Activated CD8-positive, alpha-beta T cell treated with anti-CD3 and anti-CD28 coated beads for 36 hours (primary cell): ENCODE data around the gene PJA2. TPM values are rescaled to one million over a fixed set of nuclear protein-coding genes. Genes with fewer than 3 reads are reported as not detected.

Source experiments
- ATAC-seq: fragments of 200-7000 bp; cut with Tn5 transposase; one replicate; pipeline ENCODE4 v1.10.0; 2021; ENCODE audit warnings: mild to moderate bottlenecking, moderate library complexity
- CTCF ChIA-PET: fragments of 350-600 bp; sonication (Branson Sonifier 250); formaldehyde crosslinking; loops from one replicate; lab custom pipeline; 2021; ENCODE audit warnings: antibody characterized with exemption; lab: Charles Lee
- POLR2A ChIA-PET: fragments of 350-600 bp; sonication (Branson Sonifier 250); formaldehyde crosslinking; loops from one replicate; lab custom pipeline; 2021; ENCODE audit warnings: antibody characterized with exemption; lab: Charles Lee
- DNase-seq: peaks from one replicate; pipeline ENCODE4 v3.0.0-alpha.2; 2020
- H3K27ac Mint-ChIP-seq: one replicate; pipeline ENCODE4 v1.8.0; 2021; ENCODE audit warnings: mild to moderate bottlenecking, mixed read lengths
- H3K27me3 Mint-ChIP-seq: one replicate; pipeline ENCODE4 v1.8.0; 2021; ENCODE audit warnings: mixed read lengths
- H3K36me3 Mint-ChIP-seq: one replicate; pipeline ENCODE4 v1.8.0; 2021; ENCODE audit warnings: low read depth, mixed read lengths
- H3K4me1 Mint-ChIP-seq: one replicate; pipeline ENCODE4 v1.8.0; 2021; ENCODE audit warnings: low read depth, mixed read lengths
- H3K4me3 Mint-ChIP-seq: one replicate; pipeline ENCODE4 v1.8.0; 2021; ENCODE audit warnings: mild to moderate bottlenecking, moderate library complexity, mixed read lengths
- H3K9me3 Mint-ChIP-seq: one replicate; pipeline ENCODE4 v1.8.0; 2021; ENCODE audit warnings: mixed read lengths
- CTCF ChIP-seq: fragments of 200-600 bp; IDR thresholded peaks from one replicate; pipeline ENCODE4 v1.8.0; 2022; ENCODE audit warnings: antibody characterized with exemption, mild to moderate bottlenecking
- intact Hi-C: fragments of 100-400 bp; cut with micrococcal nuclease; formaldehyde crosslinking; loops from one replicate; pipeline ENCODE4 v1.10.0; 2022
- total RNA-seq, 2 experiments: library from RNA; stranded (reverse); gene quantifications; one replicate each; pipeline ENCODE4 v1.2.3, GENCODE V29; 2021

The PJA2 gene
- total RNA-seq, 2 experiments from 2014 or later, result 65.2 to 67.4 TPM

DNA sequence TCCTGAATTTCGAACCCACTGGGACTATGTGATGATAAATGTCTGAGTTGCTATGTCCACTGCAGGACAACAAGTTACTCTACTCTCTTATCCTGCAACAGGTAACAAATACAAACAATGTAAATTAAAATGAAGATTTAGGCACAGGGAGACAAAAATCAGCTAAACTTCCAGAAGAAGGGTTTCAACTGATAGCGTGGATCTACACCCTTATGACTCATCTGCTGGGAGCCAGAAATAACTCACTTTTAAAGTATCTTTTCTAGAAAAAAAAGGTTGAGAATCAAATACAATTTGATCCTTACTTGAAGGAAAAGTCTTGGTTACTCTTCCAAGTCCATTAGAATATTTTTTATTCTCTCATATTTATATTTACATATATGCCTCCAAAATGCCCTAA, 21.4 kb downstream of the PJA2 start:
- POLR2A ChIA-PET, result no interaction called here
- H3K27ac Mint-ChIP-seq, result no peak overlapping the region
- no peak for ATAC-seq
- H3K36me3 Mint-ChIP-seq, result peaks cover 24% of the 10 kb centered on the region
- intact Hi-C loops, result no loop called here
- H3K4me1 Mint-ChIP-seq, result peaks cover 74% of the 10 kb centered on the region
- peaks cover 5% of the 10 kb centered on the region for H3K9me3 Mint-ChIP-seq
- no peak overlapping the region for H3K4me3 Mint-ChIP-seq
- CTCF ChIA-PET, result no interaction called here
- no peaks in the 10 kb centered on the region for H3K27me3 Mint-ChIP-seq
- no peak for TF ChIP-seq CTCF
- no peak for DNase-seq

DNA sequence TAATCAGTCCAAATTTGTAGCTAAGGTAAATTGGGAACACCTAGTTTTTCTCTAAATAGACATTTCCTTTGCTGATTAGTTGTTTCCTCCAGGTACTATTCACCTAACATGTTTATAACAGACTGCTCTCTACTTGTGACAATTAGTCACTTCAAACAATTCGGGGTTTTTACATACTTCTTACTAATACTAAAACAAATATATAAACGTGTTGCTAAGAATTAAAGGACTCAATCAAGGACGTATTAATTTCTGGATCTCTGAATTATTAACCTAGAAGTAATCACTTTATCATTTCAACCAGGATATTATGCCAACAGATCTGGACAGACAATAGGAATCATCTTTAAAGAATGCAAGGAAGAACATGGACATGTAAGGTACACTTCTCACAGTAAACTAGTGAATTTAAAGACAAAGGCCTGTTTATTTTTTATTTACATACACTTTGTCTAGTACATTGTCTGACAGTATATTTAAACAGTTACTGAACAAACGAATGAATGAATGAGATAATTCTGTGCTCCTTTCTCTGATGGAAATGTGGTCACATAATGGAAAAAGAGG, 22.3 kb downstream of the PJA2 start:
- H3K27ac Mint-ChIP-seq, result no peak overlapping the region
- no peak overlapping the region for H3K4me3 Mint-ChIP-seq
- peaks cover 5% of the 10 kb centered on the region for H3K9me3 Mint-ChIP-seq
- no peak for TF ChIP-seq CTCF
- ATAC-seq (no peak), DNase-seq (no peak)
- intact Hi-C loops, result no loop called here
- ChIA-PET POLR2A (no interaction called here), CTCF (no interaction called here)
- H3K4me1 Mint-ChIP-seq, result peaks cover 65% of the 10 kb centered on the region
- no peaks in the 10 kb centered on the region for H3K27me3 Mint-ChIP-seq
- peaks cover 20% of the 10 kb centered on the region for H3K36me3 Mint-ChIP-seq

DNA sequence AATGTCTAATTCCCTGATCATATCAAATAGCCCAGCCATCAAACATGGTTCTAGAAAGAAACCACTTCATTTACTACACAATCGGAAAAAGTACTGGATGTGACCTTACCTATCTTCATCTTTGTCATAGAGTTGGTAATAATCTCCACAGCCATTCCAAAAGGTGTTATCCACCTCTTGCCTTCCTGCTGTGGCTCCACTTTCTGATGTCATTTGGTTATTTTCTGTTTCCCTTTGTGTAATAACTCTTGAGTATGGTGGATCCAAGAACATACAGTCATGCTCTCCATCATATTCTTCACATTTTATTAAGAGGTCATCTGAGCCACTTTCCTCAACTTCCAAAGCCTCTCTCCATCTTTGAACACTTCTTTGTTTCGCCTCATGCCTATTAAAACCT, 31.7 kb downstream of the PJA2 start:
- H3K4me3 Mint-ChIP-seq, result no peak overlapping the region
- H3K36me3 Mint-ChIP-seq, result peaks cover 34% of the 10 kb centered on the region
- peaks cover 40% of the 10 kb centered on the region for H3K4me1 Mint-ChIP-seq
- H3K27me3 Mint-ChIP-seq, result no peaks in the 10 kb centered on the region
- intact Hi-C loops, result no loop called here
- POLR2A ChIA-PET, result no interaction called here
- CTCF ChIA-PET, result no interaction called here
- no peak for DNase-seq
- no peak overlapping the region for H3K27ac Mint-ChIP-seq
- no peaks in the 10 kb centered on the region for H3K9me3 Mint-ChIP-seq
- no peak for ATAC-seq
- TF ChIP-seq CTCF, result no peak

GRCh38 chr5:109374625-109375024, 35.1 kb downstream of the PJA2 start:
- ChIA-PET POLR2A (no interaction called here), CTCF (no interaction called here)
- intact Hi-C loops, result no loop called here
- Mint-ChIP-seq H3K27ac (no peak overlapping the region), H3K4me3 (no peak overlapping the region), H3K36me3 (peaks cover 34% of the 10 kb centered on the region), H3K9me3 (no peaks in the 10 kb centered on the region), H3K4me1 (peaks cover 49% of the 10 kb centered on the region), H3K27me3 (no peaks in the 10 kb centered on the region)
- TF ChIP-seq CTCF, result no peak
- ATAC-seq (no peak), DNase-seq (no peak)

DNA sequence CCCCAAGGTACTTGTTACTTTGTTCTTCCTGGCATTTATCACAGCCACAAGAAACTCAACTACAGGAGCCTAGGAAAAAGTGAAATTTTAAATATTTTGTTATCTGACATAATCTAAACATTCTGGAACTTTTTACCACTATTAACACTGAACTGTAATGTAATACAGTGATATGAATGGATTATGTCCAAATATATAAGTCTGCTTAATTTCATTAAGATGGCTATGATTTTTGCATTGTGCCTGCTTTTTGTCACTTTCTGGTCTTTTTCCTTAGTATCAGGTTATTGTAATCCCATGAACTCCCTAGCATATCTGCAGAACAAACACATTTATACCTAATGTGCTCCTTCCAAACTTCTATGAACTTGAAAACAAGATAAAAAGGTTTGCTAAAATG, 35.8 kb downstream of the PJA2 start:
- H3K4me1 Mint-ChIP-seq, result peaks cover 48% of the 10 kb centered on the region
- ChIA-PET CTCF (no interaction called here), POLR2A (no interaction called here)
- DNase-seq (no peak), ATAC-seq (no peak)
- H3K4me3 Mint-ChIP-seq, result no peak overlapping the region
- H3K9me3 Mint-ChIP-seq, result peaks cover 2% of the 10 kb centered on the region
- H3K36me3 Mint-ChIP-seq, result peaks cover 34% of the 10 kb centered on the region
- no peaks in the 10 kb centered on the region for H3K27me3 Mint-ChIP-seq
- TF ChIP-seq CTCF, result no peak
- intact Hi-C loops, result no loop called here
- H3K27ac Mint-ChIP-seq, result no peak overlapping the region
